ENCODE measurements around the gene IGF2R. TPM values are rescaled to one million over a fixed set of nuclear protein-coding genes. Genes with fewer than 3 reads are reported as not detected.
"Not testable (repeated sequence)": the region's sequence is repeated elsewhere in the genome, so short reads cannot be mapped to it uniquely, and the experiment has no call there.

The IGF2R gene
- total RNA-seq, 1 donor from 2014 or later: 73.4 TPM

GRCh38 chr6:160121981-160122380 is 153.1 kb downstream of the IGF2R start:
- H3K9me3 ChIP-seq: no peaks in the 10 kb centered on the region
- TF ChIP-seq, protein P1, sequence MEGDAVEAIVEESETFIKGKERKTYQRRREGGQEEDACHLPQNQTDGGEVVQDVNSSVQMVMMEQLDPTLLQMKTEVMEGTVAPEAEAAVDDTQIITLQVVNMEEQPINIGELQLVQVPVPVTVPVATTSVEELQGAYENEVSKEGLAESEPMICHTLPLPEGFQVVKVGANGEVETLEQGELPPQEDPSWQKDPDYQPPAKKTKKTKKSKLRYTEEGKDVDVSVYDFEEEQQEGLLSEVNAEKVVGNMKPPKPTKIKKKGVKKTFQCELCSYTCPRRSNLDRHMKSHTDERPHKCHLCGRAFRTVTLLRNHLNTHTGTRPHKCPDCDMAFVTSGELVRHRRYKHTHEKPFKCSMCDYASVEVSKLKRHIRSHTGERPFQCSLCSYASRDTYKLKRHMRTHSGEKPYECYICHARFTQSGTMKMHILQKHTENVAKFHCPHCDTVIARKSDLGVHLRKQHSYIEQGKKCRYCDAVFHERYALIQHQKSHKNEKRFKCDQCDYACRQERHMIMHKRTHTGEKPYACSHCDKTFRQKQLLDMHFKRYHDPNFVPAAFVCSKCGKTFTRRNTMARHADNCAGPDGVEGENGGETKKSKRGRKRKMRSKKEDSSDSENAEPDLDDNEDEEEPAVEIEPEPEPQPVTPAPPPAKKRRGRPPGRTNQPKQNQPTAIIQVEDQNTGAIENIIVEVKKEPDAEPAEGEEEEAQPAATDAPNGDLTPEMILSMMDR (IDR thresholded peaks at IDR 0.05): no peak
- TF ChIP-seq POLR2A (IDR thresholded peaks at IDR 0.05): no peak
- no peak for TF ChIP-seq POLR2AphosphoS5 (IDR thresholded peaks at IDR 0.05; ENCODE audit: insufficient read depth in 1 of 2, low read depth in 1 of 2)
- no peaks in the 10 kb centered on the region for H3K4me1 ChIP-seq
- intact Hi-C loops (cut with DNase I): no loop called here
- H3K27me3 ChIP-seq: no peaks in the 10 kb centered on the region
- no peak overlapping the region for H3K27ac ChIP-seq
- no peak for DNase-seq (ENCODE audit: extremely low spot score in 2 of 2)
- H3K4me3 ChIP-seq: no peak overlapping the region
- no peaks in the 10 kb centered on the region for H3K36me3 ChIP-seq

DNA sequence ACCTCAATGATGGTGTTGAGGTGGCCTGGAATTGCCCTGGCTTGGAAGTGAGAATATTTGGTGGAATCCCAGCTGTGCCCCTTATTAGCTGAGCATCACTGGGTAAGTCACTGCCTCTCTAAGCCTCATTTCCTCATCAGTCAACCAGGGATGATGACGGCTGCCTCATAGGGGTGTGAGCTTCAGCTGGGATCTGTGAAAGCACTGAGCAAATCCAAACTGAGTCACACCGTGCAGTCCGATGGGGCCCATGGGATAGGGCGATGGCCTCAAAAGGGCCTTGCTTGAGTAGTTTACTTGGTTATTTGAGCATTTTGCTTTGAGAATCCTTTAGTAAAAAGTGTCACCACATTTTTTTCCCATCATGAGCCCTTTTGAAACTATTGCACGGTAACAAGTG is 153.9 kb downstream of the IGF2R start:
- Histone ChIP-seq H3K27ac (no peak overlapping the region), H3K4me1 (no peaks in the 10 kb centered on the region), H3K36me3 (no peaks in the 10 kb centered on the region), H3K9me3 (no peaks in the 10 kb centered on the region), H3K4me3 (no peak overlapping the region), H3K27me3 (no peaks in the 10 kb centered on the region)
- no peak for TF ChIP-seq POLR2AphosphoS5 (IDR thresholded peaks at IDR 0.05; ENCODE audit: insufficient read depth in 1 of 2, low read depth in 1 of 2)
- TF ChIP-seq POLR2A (IDR thresholded peaks at IDR 0.05): no peak
- TF ChIP-seq, protein P1 (IDR thresholded peaks at IDR 0.05): no peak
- intact Hi-C loops (cut with DNase I): no loop called here
- no peak for DNase-seq (ENCODE audit: extremely low spot score in 2 of 2)

- intact Hi-C loops (cut with DNase I): no loop called here
Observed at GRCh38 chr6:160124007-160124406, 155.1 kb downstream of the IGF2R start.

DNA sequence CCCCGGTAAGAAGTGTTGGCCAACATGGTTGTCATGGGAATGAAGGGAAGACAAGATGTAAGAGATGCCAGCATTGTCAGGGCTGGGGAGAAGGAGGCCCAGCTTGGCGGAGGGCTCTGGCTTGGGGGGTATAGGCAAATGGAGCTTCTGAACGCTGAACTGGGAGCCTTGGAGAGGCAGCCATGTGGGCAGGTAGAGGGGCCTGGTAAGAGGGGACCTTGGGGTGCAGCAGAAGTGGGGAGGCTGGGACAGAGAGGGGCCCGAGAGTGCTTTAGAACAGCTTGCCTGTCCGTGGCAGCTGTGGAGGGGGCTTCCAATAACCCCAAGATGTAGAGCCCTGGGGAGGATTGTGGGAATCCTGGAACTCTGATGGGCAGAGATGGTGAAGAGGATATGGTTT is 155.7 kb downstream of the IGF2R start:
- no peak for TF ChIP-seq POLR2AphosphoS5 (IDR thresholded peaks at IDR 0.05; ENCODE audit: insufficient read depth in 1 of 2, low read depth in 1 of 2)
- no peak for TF ChIP-seq POLR2A (IDR thresholded peaks at IDR 0.05)
- TF ChIP-seq, protein P1 (IDR thresholded peaks at IDR 0.05): no peak

More at GRCh38 chr6:160124007-160124406, 155.1 kb downstream of the IGF2R start:
- TF ChIP-seq POLR2AphosphoS5 (IDR thresholded peaks at IDR 0.05; ENCODE audit: insufficient read depth in 1 of 2, low read depth in 1 of 2) (no peak), POLR2A (IDR thresholded peaks at IDR 0.05) (no peak)
- TF ChIP-seq, protein P1 (IDR thresholded peaks at IDR 0.05): no peak
- Histone ChIP-seq H3K36me3 (no peaks in the 10 kb centered on the region), H3K4me3 (no peak overlapping the region), H3K9me3 (no peaks in the 10 kb centered on the region), H3K4me1 (no peaks in the 10 kb centered on the region), H3K27ac (no peak overlapping the region), H3K27me3 (no peaks in the 10 kb centered on the region)
- no peak for DNase-seq (ENCODE audit: extremely low spot score in 2 of 2)

DNA sequence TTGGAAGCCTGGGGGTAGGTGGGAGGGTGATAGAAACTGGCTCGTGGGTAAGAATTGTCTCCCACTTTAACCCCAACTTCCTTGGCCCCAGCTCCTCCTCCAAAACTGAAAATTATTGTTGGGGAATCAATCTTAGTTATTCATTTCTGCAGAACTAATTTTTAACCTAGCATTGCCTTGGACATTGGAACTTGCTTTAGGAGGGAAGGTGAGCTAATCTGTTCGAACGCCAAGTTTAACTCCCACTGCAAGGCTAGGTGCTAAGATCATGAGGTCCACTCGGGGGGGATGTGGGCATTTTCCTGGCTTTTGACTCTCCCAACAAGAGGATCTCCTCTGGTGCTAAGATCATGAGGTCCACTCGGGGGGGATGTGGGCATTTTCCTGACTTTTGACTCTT is 156.2 kb downstream of the IGF2R start:
- H3K27me3 ChIP-seq; H3K27ac ChIP-seq; H3K4me3 ChIP-seq; H3K4me1 ChIP-seq; H3K9me3 ChIP-seq; H3K36me3 ChIP-seq; intact Hi-C loops (cut with DNase I); DNase-seq (ENCODE audit: extremely low spot score in 2 of 2): not testable (repeated sequence)

More for the DNA sequence above, 155.7 kb downstream of the IGF2R start:
- no peak overlapping the region for H3K27ac ChIP-seq
- no peaks in the 10 kb centered on the region for H3K36me3 ChIP-seq
- no peaks in the 10 kb centered on the region for H3K4me1 ChIP-seq
- DNase-seq (ENCODE audit: extremely low spot score in 2 of 2): no peak
- H3K4me3 ChIP-seq: no peak overlapping the region
- intact Hi-C loops (cut with DNase I): no loop called here
- no peaks in the 10 kb centered on the region for H3K27me3 ChIP-seq
- H3K9me3 ChIP-seq: no peaks in the 10 kb centered on the region

Measured in vagina (tissue), 2 donors.